KG1 (cell line): Measurements from ENCODE around the gene POLR1E.
"Not testable (repeated sequence)": the region's sequence is repeated elsewhere in the genome, so short reads cannot be mapped to it uniquely, and the experiment has no call there.

Experiments used
- DNase-seq: peaks from one replicate; lab custom pipeline; 2025; lab: John Stamatoyannopoulos, UW

Gene POLR1E

GRCh38 chr9:37465249-37466036, 20.3 kb upstream of the POLR1E start, which contains the start of gene ZBTB5:
Gene ZBTB5 (minus strand): TSS chr9:37465450. CDS start chr9:37442551, 22,899 bp downstream.
- peak; percentile 98 for DNase-seq

DNA sequence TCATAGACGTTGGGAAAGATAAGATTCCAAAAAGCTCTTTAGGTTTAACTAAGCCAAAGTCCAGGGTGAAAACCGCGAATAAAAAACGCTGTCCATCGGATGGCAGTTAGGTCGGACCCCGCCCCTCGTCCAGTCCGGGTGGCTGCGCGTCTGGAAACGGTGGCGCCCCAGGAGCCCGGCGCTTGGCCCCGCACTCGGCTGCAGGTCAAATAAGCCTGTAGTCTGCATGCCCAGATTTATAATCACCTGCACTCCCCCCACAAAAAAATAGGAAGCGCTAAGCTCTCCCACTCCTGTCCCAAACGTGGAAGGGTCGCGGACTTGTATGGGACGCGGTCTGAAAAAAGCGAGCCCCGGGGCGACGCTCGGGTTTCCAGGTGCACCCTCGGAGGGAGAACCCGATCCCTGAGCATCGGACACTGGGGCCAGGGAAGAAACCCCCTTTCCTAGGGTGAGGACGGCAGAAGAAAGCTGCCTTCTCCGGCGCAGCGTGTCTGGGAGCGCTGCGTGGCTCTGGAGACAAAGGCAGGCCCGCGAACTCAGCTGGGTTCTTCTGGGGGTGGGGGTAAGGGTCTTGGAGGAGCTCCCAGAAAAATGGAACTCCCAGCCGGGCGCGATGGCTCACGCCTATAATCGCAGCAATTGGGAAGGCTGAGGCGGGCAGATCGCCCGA, 19.6 kb upstream of the POLR1E start:
- no peak for DNase-seq

GRCh38 chr9:37467530-37467929, 18.2 kb upstream of the POLR1E start:
- DNase-seq, result not testable (repeated sequence)

- no peak for DNase-seq
Observed at GRCh38 chr9:37468620-37469019, 17.1 kb upstream of the POLR1E start.

- DNase-seq, result no peak
Observed at GRCh38 chr9:37471942-37472684, 13.6 kb upstream of the POLR1E start.

DNA sequence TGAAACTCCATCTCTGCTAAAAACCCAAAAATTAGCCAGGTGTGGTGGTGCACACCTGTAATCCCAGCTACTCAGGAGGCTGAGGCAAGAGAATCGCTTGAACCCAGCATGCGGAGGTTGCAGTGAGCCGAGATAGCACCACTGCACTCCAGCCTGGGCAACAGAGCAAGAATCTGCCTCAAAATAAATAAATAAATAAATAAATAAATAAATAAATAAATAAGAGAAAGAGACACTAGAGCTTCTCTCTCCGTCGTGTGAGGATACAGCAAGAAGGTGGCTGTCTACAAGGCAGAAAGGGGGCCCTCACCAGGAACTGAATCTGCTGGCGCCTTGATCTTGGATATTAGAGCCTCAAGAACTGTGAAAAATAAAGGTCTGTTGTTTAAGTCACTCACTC, 11.8 kb upstream of the POLR1E start:
- DNase-seq, result not testable (repeated sequence)

- no peak for DNase-seq
Observed at GRCh38 chr9:37474438-37474837, 11.3 kb upstream of the POLR1E start.

DNA sequence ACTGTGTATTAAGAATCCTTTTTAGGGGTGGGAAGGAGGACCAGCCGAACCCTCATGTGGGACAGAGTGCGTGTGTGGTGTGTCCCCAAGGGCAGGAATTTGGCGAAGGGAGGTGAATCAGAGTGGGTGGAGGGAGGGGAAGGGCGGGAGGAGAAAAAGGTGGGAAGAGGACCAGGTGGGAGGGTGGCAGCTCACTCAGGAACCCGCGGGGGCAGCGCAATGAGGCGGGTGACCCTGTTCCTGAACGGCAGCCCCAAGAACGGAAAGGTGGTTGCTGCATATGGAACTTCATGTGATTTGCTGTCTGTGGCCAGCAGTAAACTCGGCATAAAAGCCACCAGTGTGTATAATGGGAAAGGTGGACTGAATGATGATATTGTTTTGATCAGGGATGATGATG, 8.8 kb upstream of the POLR1E start:
- no peak for DNase-seq

GRCh38 chr9:37477443-37477842, 8.3 kb upstream of the POLR1E start:
- not testable (repeated sequence) for DNase-seq

DNA sequence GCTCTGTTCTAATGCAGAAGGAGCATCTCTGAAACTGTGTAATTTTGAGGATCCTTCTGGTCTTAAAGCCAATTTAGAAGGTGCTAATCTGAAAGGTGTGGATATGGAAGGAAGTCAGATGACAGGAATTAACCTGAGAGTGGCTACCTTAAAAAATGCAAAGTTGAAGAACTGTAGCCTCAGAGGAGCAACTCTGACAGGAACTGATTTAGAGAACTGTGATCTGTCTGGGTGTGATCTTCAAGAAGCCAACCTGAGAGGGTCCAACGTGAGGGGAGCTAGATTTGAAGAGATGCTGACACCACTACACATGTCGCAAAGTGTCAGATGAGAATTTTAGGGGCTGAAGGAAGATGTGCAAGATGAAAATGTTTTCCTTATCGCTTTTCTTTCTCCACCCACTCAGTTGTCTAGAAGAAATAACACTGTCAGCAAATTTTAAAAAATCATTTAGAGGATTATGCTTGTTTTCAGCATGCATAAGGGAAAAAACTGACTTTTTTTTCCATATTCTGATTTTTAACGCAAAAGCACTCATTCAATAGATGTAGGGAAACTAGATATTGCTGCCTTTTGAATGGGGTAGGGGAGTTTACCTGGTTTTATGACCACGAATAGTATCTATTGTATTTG, 7.6 kb upstream of the POLR1E start:
- not testable (repeated sequence) for DNase-seq

- no peak for DNase-seq
Observed at GRCh38 chr9:37480759-37481158, 5.0 kb upstream of the POLR1E start.

GRCh38 chr9:37486256-37486615, 488 bp downstream of the POLR1E start:
- no peak for DNase-seq

- no peak for DNase-seq
Observed at GRCh38 chr9:37486616-37487548, 1.1 kb downstream of the POLR1E start.

GRCh38 chr9:37491939-37492338, 6.2 kb downstream of the POLR1E start:
- no peak for DNase-seq

DNA sequence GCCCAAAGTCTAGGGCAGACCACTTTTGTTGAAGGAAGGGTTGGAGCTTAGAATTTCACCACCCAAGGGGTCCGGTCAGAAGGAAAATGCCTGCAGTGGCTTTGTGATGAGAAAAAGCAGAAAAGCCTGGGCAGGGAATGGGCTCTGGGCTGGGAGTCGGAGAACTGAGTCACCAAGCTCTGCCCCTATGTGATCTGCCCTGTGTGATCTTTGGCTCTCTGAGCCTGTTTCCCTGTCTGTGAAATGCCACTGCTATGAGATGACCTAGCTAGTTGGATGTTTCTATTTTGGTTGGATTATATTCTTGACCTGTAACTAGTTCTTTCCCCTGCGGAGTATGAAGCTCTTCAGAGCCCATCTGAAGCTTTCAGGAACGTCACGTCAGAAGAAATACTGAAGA, 9.8 kb downstream of the POLR1E start:
- no peak for DNase-seq

- DNase-seq, result no peak
Observed at GRCh38 chr9:37496020-37496419, 10.3 kb downstream of the POLR1E start.

- no peak for DNase-seq
Observed at GRCh38 chr9:37497320-37497719, 11.6 kb downstream of the POLR1E start.

DNA sequence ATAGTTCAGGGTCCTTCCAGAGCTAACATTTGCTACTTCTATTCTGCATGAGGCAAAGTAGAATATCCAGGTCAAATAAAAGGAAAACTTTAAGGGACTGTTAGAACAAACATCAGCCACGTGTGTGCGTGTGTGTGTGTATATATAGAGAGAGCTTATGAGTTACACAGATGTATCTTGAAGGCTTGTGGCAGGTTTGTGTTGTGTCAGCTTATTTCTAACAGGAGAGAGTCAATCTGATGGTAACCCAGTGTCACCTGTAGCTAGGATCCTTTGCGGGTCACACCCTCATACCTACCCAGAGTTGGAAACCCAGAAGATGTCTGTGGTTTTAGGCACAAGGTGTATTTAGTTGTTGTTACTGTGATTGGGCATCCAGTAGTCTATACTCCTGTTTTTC, 12.7 kb downstream of the POLR1E start:
- no peak for DNase-seq

DNA sequence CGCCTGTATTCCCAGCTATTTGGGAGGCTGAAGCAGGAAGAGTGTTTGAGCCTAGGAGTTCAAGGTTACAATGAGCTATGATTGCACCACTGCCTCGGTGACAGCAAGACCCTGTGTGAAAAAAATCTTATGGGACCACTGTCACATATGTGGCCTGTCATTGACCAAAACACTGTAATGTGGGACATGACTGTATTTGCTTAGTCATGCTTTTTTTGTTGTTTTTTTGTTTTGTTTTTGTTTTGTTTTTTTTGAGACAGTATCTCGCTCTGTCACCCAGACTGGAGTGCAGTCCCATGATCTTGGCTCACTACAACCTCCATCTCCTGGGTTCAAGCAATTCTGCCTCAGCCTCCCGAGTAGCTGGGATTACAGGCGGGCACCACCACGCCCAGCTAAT, 13.5 kb downstream of the POLR1E start:
- no peak for DNase-seq

- no peak for DNase-seq
Observed at GRCh38 chr9:37501957-37502596, 16.3 kb downstream of the POLR1E start.

- DNase-seq, result no peak
Observed at GRCh38 chr9:37503736-37504135, 18.0 kb downstream of the POLR1E start.
